HepG2 (cell line): ENCODE measurements around the gene CPAMD8. TPM values are rescaled to one million over a fixed set of nuclear protein-coding genes. Genes with fewer than 3 reads are reported as not detected.

Experiments
- ATAC-seq: fragments of 200-7000 bp; cut with Tn5 transposase; 3 replicates; pipeline ENCODE4 v1.9.1; 2020; ENCODE audit warnings: mild to moderate bottlenecking, moderate library complexity
- BruUV-seq: library from RNA; stranded (reverse); fragments of 400-500 nt; replicated peaks from 2 replicates; lab custom pipeline; 2021; lab: Mats Ljungman, UMichigan
- CTCF ChIA-PET: fragments of 300-600 bp; formaldehyde crosslinking; extraction: SDS; loops from one replicate; lab custom pipeline; 2021; ENCODE audit warnings: low total read pairs, inconsistent platforms, low intra/inter-chr PET ratio; lab: Yijun Ruan, JAX
- POLR2A ChIA-PET: fragments of 350-600 bp; sonication (Branson Sonifier 250); formaldehyde crosslinking; loops from one replicate; lab custom pipeline; 2020; ENCODE audit warnings: antibody characterized with exemption, inconsistent platforms; lab: Yijun Ruan, JAX
- DNase-seq: peaks from one replicate; pipeline ENCODE4 v3.0.0-alpha.2; 2015; ENCODE audit warnings: low spot score
- FAIRE-seq: peaks from 3 replicates; lab custom pipeline; 2011; peaks lifted over from hg19 to GRCh38; lab: Jason Lieb, UNC
- H2AFZ ChIP-seq: one replicate; pipeline ENCODE4 v1.6.1; 2011; ENCODE audit warnings: low read length, inconsistent platforms
- H3K27ac ChIP-seq: fragments of 300-600 bp; 3 replicates; pipeline ENCODE4 v1.8.0; 2011; ENCODE audit warnings: mixed run types, mild to moderate bottlenecking, mixed read lengths, low read length, inconsistent platforms; ENCODE audit not compliant: insufficient read depth; ENCODE audit errors: extremely low read length
- H3K27me3 ChIP-seq, 2 experiments: fragments of 200-600 bp in 1 of 2; 2 replicates in 1 of 2; 3 replicates in 1 of 2; pipeline versions ENCODE4 v1.6.0 to v1.8.0; 2011; ENCODE audit warnings: low read length in 2 of 2, mild to moderate bottlenecking in 2 of 2, moderate library complexity in 2 of 2, inconsistent platforms in 1 of 2; ENCODE audit not compliant: insufficient read depth in 2 of 2, control insufficient read depth in 1 of 2
- H3K36me3 ChIP-seq, 2 experiments: fragments of 200-600 bp in 1 of 2; replicated peaks in 1 of 2; 2 replicates in 1 of 2; 3 replicates in 1 of 2; pipeline versions ENCODE4 v1.5.1 to v1.8.0; 2011; ENCODE audit warnings: low read length in 2 of 2, inconsistent platforms in 1 of 2; ENCODE audit not compliant: insufficient read depth in 2 of 2, control insufficient read depth in 1 of 2
- H3K4me1 ChIP-seq: 2 replicates; pipeline ENCODE4 v1.5.1; 2012; ENCODE audit warnings: low read length, inconsistent platforms; ENCODE audit not compliant: insufficient read depth
- H3K4me2 ChIP-seq: 2 replicates; pipeline ENCODE4 v1.6.0; 2011; ENCODE audit warnings: low read depth, low read length, inconsistent platforms
- H3K4me3 ChIP-seq, 3 experiments: fragments of 200-600 bp in 1 of 3; sonication (generic), shearing (Covaris generic) in 1 of 3; replicated peaks in 1 of 3; 2 replicates each; pipeline ENCODE4 v1.5.1; 2011 to 2016; ENCODE audit warnings: low read length in 3 of 3, inconsistent platforms in 2 of 3, low read depth in 2 of 3, mild to moderate bottlenecking in 2 of 3, control low read depth in 1 of 3, mixed read lengths in 1 of 3; ENCODE audit not compliant: insufficient read depth in 1 of 3
- H3K79me2 ChIP-seq: one replicate; pipeline ENCODE4 v1.6.1; 2011; ENCODE audit warnings: low read length, inconsistent platforms; ENCODE audit not compliant: insufficient read depth
- H3K9ac ChIP-seq: 2 replicates; pipeline ENCODE4 v1.6.0; 2011; ENCODE audit warnings: mild to moderate bottlenecking, low read depth, low read length, inconsistent platforms; ENCODE audit not compliant: insufficient read depth
- H3K9me3 ChIP-seq: 2 replicates; pipeline ENCODE4 v1.5.1; 2012; ENCODE audit warnings: mild to moderate bottlenecking, low read length
- H4K20me1 ChIP-seq: 2 replicates; pipeline ENCODE4 v1.6.0; 2011; ENCODE audit warnings: inconsistent platforms, mild to moderate bottlenecking, low read length, moderate library complexity; ENCODE audit not compliant: insufficient read depth
- AGO2 ChIP-seq: fragments of 200-400 bp; formaldehyde crosslinking; optimal IDR thresholded peaks from 2 replicates; pipeline ENCODE3; 2017; ENCODE audit warnings: mild to moderate bottlenecking, low read depth, low read length, moderate library complexity
- EP300 ChIP-seq, 3 experiments: sonication (generic) in 1 of 3; formaldehyde crosslinking in 1 of 3; IDR thresholded peaks; 2 replicates each; pipeline versions ENCODE4 v1.5.1 to v1.6.1; 2011 to 2020; ENCODE audit warnings: low read depth in 2 of 3, low read length in 2 of 3, borderline replicate concordance in 1 of 3, improper control_type of control experiment in 1 of 3, mild to moderate bottlenecking in 1 of 3, missing genetic modification reagents in 1 of 3, moderate library complexity in 1 of 3
- FOSL2 ChIP-seq: sonication (generic); formaldehyde crosslinking; IDR thresholded peaks from 2 replicates; pipeline ENCODE4 v1.4.0; 2020; ENCODE audit warnings: missing genetic modification reagents
- HES4 ChIP-seq: sonication (generic); formaldehyde crosslinking; IDR thresholded peaks from 2 replicates; pipeline ENCODE4 v1.9.0; 2021; ENCODE audit warnings: mild to moderate bottlenecking, missing genetic modification reagents, borderline replicate concordance
- HNRNPK ChIP-seq: fragments of 200-400 bp; formaldehyde crosslinking; IDR thresholded peaks from 2 replicates; pipeline ENCODE4 v1.6.1; 2018; ENCODE audit warnings: low read length, low read depth, moderate library complexity, mild to moderate bottlenecking; ENCODE audit not compliant: poor library complexity, severe bottlenecking
- POLR2AphosphoS2 ChIP-seq: IDR thresholded peaks from 2 replicates; pipeline ENCODE4 v1.6.1; 2011; ENCODE audit warnings: low read depth, low read length, improper control_type of control experiment
- PRDM4 ChIP-seq: sonication (generic); formaldehyde crosslinking; IDR thresholded peaks from 2 replicates; pipeline ENCODE4 v1.9.0; 2021; ENCODE audit warnings: missing genetic modification reagents, borderline replicate concordance
- SNAPC2 ChIP-seq: sonication (generic); formaldehyde crosslinking; IDR thresholded peaks from 2 replicates; pipeline ENCODE4 v1.8.1; 2022; ENCODE audit warnings: mild to moderate bottlenecking, missing genetic modification reagents
- STAT5B ChIP-seq: sonication (generic); formaldehyde crosslinking; IDR thresholded peaks from 2 replicates; pipeline ENCODE4 v1.4.0; 2020; ENCODE audit warnings: missing genetic modification reagents
- STAT6 ChIP-seq: sonication (generic); formaldehyde crosslinking; IDR thresholded peaks from 2 replicates; pipeline ENCODE4 v1.4.0; 2020; ENCODE audit warnings: missing genetic modification reagents, mild to moderate bottlenecking, borderline replicate concordance
- TEAD3 ChIP-seq: optimal IDR thresholded peaks from 2 replicates; pipeline ENCODE3; 2016; ENCODE audit warnings: borderline replicate concordance
- USF2 ChIP-seq, 2 experiments: sonication (generic) in 1 of 2; formaldehyde crosslinking in 1 of 2; IDR thresholded peaks; 2 replicates each; pipeline versions ENCODE4 v1.5.1 to v1.6.1; 2011 to 2020; ENCODE audit warnings: borderline replicate concordance in 1 of 2, low read depth in 1 of 2, low read length in 1 of 2, mild to moderate bottlenecking in 1 of 2, missing genetic modification reagents in 1 of 2, moderate library complexity in 1 of 2
- ZFP41 ChIP-seq: sonication (generic); formaldehyde crosslinking; IDR thresholded peaks from 2 replicates; pipeline ENCODE4 v1.4.0; 2020; ENCODE audit warnings: mild to moderate bottlenecking, missing genetic modification reagents, borderline replicate concordance
- ZNF337 ChIP-seq: sonication (generic); formaldehyde crosslinking; IDR thresholded peaks from 2 replicates; pipeline ENCODE4 v1.5.1; 2020; ENCODE audit warnings: missing genetic modification reagents, low read depth, mild to moderate bottlenecking, borderline replicate concordance
- ZNF367 ChIP-seq: sonication (generic); formaldehyde crosslinking; IDR thresholded peaks from 2 replicates; pipeline ENCODE4 v1.4.0; 2020; ENCODE audit warnings: missing genetic modification reagents, borderline replicate concordance
- ZNF619 ChIP-seq: sonication (generic); formaldehyde crosslinking; IDR thresholded peaks from 2 replicates; pipeline ENCODE4 v1.4.0; 2020; ENCODE audit warnings: mild to moderate bottlenecking, missing genetic modification reagents
- ZNF788 ChIP-seq: sonication (generic); formaldehyde crosslinking; IDR thresholded peaks from 2 replicates; pipeline ENCODE4 v1.5.0; 2020; ENCODE audit warnings: mild to moderate bottlenecking, missing genetic modification reagents, borderline replicate concordance
- WGBS: methylation state at CpG from one replicate; pipeline ENCODE4 v1.1.6; 2017; ENCODE audit warnings: low lambda C conversion rate; 5-methylcytosine and 5-hydroxymethylcytosine counted together
- in situ Hi-C: cut with HindIII; loops from 2 replicates; pipeline ENCODE4 v1.10.0; 2017; ENCODE audit warnings: low pct_unique_long_range_greater_than_20kb; ENCODE audit not compliant: extremely low pct_ligation_motif_present
- intact Hi-C: fragments of 100-400 bp; cut with micrococcal nuclease; formaldehyde crosslinking; loops from one replicate; pipeline ENCODE4 v1.10.0; 2022; ENCODE audit not compliant: unreplicated experiment
- polyA plus RNA-seq, 8 experiments: library from polyadenylated mRNA; depleted of rRNA in 3 of 8; stranded (reverse) in 7 of 8; unstranded in 1 of 8; fragments of >200 nt; fragmentation: Illumina TruSeq in 4 of 8; extraction: Trizol in 4 of 8; gene quantifications; 2 replicates each; pipeline versions ENCODE4 v1.2.1 to v1.2.3, GENCODE V29; 2011 to 2016; ENCODE audit warnings: low read depth in 4 of 8, missing spikeins in 1 of 8, mixed read lengths in 1 of 8; ENCODE audit not compliant: insufficient read depth in 1 of 8
- total RNA-seq, 5 experiments: library from RNA; depleted of rRNA; stranded (reverse); fragments of >200 nt; fragmentation: Illumina TruSeq; extraction: Trizol; gene quantifications; 2 replicates each; pipeline ENCODE4 v1.2.3, GENCODE V29; 2016; ENCODE audit warnings: low read depth in 1 of 5

CPAMD8 gene
- total and polyA plus RNA-seq, 2 of the 13 experiments (the other 11 are each of a cell fraction or from before 2014, with no cell fraction given), result 0.29 to 0.34 TPM

- in situ Hi-C loops, result no loop called here
- no peak overlapping the region for H3K4me3 ChIP-seq
- DNase-seq, result no peak
- no peak for ATAC-seq
- H3K79me2 ChIP-seq, result no peaks in the 10 kb centered on the region
- intact Hi-C loops, result no loop called here
- no peak for FAIRE-seq
- no peaks in the 10 kb centered on the region; the same call in 1 of the 2 replicates for H3K9me3 ChIP-seq
- ChIA-PET CTCF (no interaction called here), POLR2A (no interaction called here)
- no peaks in the 10 kb centered on the region for H4K20me1 ChIP-seq
- H3K9ac ChIP-seq, result no peak overlapping the region
- H3K4me2 ChIP-seq, result no peak overlapping the region
- H3K27ac ChIP-seq, result no peak overlapping the region
- 11% methylated on average over 6 of the region's 7 CpGs for WGBS
- no TSS peak for BruUV-seq
- H3K4me1 ChIP-seq, result no peaks in the 10 kb centered on the region
- no peak overlapping the region for H2AFZ ChIP-seq
- H3K27me3 ChIP-seq, result peaks cover 0 to 3% of the 10 kb centered on the region in 2 experiments; a peak in 1 of 5 replicates
- no peaks in the 10 kb centered on the region for H3K36me3 ChIP-seq
- TF ChIP-seq TEAD3 (no peak), POLR2AphosphoS2 (no peak), SNAPC2 (CRISPR knock-in tag) (no peak), USF2 (IDR thresholded peaks at IDR 0.05; ENCODE audit: low read depth, low read length) (no peak), USF2 (CRISPR knock-in tag; IDR thresholded peaks at IDR 0.05; ENCODE audit: borderline replicate concordance) (no peak), EP300 (IDR thresholded peaks at IDR 0.05; ENCODE audit: low read depth in 2 of 2, low read length in 2 of 2) (no peak), EP300 (CRISPR knock-in tag; IDR thresholded peaks at IDR 0.05; ENCODE audit: borderline replicate concordance) (no peak), ZFP41 (CRISPR knock-in tag) (no peak), ZNF788 (CRISPR knock-in tag) (no peak), PRDM4 (no peak), STAT5B (no peak), HNRNPK (no peak), ZNF619 (no peak), AGO2 (no peak), ZNF337 (CRISPR knock-in tag) (no peak), ZNF367 (CRISPR knock-in tag) (no peak), STAT6 (no peak), FOSL2 (CRISPR knock-in tag) (no peak), HES4 (CRISPR knock-in tag) (no peak)
These were observed 24.2 kb downstream of the CPAMD8 start for GRCh38 chr19:17002455-17002854.
